PC-3 (cell line): ENCODE measurements around the gene GAGE10.

Experiments
- EZH2 ChIP-seq: fragments of 300-600 bp; sonication (generic); IDR thresholded peaks from one replicate; pipeline ENCODE4 v1.6.1; 2017; ENCODE audit warnings: antibody characterized with exemption, mild to moderate bottlenecking, low read length; ENCODE audit not compliant: unreplicated experiment
- TF ChIP-seq, protein P1 (sequence below): fragments of 300-600 bp; sonication (generic); conservative IDR thresholded peaks from 2 replicates; pipeline ENCODE4 v1.5.1; 2017; ENCODE audit warnings: antibody characterized with exemption, low read depth, mild to moderate bottlenecking, low read length

DNA sequence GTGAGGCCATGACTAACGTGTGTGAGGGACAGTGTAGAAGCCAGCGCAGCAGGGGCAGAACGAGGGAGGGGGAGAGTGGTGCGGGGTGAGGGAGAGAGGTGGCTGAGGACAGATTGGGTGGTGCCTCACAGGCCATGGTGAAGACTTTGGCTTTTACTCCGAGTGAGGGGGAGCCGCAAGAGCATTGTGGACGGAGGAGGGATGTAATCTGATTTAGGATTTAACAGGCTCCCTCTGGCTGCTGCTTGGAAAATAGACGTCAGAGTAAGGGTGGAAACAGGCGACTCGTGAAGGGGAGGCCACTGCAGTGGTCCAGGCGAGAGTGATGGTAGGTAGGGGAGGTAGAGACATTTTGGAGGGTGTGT, 20.8 kb upstream of the GAGE10 start:
- TF ChIP-seq, protein P1, sequence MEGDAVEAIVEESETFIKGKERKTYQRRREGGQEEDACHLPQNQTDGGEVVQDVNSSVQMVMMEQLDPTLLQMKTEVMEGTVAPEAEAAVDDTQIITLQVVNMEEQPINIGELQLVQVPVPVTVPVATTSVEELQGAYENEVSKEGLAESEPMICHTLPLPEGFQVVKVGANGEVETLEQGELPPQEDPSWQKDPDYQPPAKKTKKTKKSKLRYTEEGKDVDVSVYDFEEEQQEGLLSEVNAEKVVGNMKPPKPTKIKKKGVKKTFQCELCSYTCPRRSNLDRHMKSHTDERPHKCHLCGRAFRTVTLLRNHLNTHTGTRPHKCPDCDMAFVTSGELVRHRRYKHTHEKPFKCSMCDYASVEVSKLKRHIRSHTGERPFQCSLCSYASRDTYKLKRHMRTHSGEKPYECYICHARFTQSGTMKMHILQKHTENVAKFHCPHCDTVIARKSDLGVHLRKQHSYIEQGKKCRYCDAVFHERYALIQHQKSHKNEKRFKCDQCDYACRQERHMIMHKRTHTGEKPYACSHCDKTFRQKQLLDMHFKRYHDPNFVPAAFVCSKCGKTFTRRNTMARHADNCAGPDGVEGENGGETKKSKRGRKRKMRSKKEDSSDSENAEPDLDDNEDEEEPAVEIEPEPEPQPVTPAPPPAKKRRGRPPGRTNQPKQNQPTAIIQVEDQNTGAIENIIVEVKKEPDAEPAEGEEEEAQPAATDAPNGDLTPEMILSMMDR, result no peak; the same call in 1 of the 2 replicates
- TF ChIP-seq EZH2, result no peak
